Stimulated activated CD8-positive, alpha-beta memory T cell treated with anti-CD3 and anti-CD28 coated beads, Interleukin-7, amount 100 ng/mL, for 24 hours (primary cell): ENCODE measurements around the gene WHRN.

Experiments used
- DNase-seq: peaks from one replicate; pipeline ENCODE4 v3.0.0-alpha.2; 2020; ENCODE audit warnings: low read depth

Gene WHRN

DNA sequence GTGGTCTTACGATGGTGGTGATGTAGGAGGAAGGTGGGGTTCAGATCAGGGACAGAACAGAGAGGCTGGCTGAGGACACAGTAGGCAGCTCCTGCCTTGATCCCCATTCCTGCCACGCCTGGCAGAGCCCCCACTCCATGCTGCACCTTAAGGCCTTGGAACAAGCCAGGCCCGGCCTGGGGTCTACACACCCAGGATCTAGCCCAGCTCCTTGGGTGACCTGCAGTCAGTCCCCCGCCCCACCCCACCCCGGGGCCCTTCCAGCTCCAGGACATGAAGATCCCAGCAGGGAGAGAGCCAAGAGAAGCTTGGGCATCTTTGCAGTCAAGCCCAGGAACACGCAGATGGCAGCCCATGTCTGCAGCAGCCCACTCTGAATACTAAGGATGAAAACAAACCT is 34.7 kb downstream of the WHRN start:
- DNase-seq: no peak

DNA sequence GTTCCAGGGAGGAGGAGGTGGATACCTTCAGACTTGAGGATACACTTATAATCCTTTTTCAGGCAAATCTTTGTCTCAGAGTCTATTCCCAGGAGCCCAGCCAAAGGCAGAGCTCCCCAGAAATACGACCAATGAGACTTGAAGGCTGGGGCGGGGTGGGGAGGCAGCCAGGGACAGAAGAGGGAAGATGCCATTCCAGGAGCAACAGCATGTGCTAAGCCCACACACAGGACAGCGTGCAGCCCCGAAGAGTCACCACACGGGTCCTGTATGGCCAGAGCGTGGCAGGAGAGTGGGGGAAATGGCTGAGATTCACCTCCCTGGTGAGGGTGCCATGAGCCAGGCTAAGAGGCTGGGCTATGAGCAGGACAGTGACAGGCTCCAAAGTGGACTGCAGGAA is 35.2 kb downstream of the WHRN start:
- DNase-seq: no peak

DNA sequence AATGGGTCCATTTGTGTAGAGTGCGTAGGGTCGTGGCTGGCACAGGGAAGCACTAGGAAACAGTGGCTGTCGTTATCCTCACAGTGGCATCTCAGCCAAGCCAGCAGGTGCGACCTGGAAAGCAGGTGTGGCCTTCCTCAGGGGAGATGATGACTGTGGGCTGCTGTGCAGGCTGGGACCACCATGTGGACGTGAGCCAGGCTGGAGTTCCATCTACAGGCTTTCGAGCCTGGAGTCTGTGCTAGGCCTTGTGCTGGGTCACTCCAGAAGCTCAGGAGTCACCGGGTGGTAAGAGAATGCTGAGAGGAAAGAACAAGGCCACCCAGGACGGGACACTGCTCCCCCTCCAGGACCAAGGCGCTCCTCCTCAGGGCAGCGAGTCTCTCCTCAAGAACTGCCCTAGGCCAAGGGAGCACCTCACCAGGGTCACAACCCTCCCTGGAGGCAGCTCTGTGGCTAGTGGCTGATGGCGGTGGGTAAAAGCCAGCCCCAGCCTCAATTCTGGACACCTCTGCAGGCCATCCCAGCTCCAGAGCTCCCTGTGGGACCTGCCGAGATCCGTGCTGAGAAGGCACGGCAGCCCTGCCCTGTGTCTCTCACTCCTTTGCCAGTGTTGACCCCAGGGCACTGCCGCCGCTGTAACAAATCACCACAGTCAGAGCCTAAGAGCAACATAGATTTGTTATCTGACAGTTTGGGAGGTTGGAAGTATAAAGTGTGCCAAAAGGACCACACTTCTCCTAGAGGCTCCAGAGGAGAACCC is 36.0 kb downstream of the WHRN start:
- DNase-seq: no peak

DNA sequence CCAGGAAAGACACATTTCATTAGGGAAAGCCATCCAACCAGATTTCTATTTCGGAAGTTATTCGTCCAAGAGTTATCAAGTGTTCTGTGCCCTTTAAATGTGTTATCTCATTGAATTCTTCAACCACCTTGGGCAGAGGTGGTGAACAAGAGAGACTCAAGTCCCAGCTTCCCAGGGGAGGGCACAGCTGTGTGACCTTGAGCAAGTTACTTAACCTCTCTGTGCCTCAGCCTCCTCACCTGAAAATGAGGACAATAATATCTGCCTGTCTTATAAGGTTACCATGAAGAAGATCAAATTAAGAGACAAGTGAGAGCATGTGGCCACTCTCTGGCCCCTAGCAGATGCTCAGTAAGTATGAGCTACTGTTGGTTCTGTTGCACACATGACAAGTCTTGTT is 37.4 kb downstream of the WHRN start:
- DNase-seq: no peak

DNA sequence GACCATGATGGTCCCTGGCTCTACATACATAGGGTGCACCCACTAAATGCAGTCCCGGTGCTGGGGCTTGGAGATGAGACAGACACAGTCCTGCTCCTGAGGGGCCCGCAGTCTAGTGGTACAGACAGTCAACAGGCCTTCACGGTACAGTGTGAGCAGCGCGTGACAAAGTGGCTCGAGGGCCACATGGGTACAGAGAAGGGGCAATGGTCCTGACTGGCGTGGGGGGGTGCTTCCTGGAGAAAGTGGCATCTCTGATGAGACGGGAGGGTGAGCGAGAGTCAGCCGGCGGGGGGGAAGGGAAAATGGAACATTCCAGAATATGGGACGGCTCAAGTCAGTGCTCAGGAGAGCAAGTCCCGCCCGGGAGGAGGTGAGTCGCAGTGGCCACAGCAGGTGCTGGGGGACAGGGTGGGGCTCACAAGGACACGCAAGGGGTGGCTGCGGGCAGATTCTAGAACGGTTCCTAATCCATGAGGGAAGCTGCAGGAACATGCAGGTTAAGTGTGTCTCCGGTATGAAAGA is 38.0 kb downstream of the WHRN start:
- no peak for DNase-seq

DNA sequence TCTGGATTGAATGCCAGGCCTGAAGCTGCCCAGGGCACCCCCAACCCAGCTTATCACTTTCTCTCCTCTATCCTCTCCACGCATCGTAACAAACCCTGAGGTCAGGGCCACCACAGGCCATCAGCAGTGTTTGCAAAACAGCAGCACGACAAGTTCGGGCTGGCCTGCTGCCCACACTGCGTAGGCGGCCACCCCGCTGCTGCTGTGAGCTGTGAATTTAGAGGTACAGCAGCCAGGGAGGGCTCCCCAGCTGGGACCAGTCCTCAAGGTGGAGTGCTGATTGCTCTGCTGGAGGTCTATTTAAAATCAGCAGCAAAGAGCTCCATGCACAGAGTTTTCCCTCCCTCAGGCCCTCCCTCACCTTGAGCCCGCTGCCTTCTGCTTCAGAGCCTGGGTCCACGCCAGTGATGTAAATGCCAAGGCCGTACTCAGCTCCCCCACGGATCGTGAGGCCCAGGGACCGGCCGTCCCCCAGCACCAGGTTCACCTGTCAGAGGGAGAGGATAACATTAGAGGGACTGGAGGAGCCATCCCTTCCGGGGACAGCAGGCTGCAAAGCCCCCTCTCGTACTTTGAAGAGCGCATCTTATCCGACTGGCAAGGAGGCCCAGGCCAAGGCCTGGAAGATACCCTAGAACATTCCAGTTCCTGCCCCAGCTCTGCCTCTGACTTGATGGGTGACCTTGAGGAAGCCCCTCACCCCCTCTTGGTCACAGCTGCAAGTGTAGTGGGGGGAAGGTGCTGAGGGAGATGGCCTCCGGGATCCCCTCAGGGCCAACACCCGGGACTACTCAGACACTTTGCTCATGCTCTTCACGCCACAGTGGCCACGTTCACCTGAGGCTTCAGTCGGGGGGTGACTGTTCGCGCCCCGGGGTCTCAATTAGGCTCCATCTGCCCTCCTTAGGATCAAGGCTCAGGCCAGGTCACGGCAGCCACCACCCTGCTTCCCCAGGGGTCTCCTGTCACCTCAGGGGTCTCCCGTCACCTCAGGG is 39.1 kb downstream of the WHRN start:
- DNase-seq: no peak

DNA sequence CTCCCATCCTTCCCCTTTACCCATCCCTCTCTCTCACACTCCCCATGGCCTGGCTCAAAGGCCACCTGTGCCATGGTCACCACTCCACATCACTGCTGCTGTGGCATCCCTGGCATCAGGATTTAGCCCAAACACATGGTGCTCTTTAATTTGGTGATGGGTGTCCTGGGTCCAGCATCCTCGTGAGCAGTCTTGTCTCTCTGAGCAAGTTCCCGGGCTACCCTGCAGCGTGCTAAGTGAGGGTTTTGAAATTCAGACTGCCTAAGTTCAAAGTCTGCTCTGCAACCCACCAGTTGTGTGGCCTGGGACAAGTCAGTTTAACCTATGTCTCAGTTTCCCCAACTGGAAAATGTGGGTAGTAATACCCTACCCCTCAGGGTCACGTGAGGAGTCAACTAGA is 39.9 kb downstream of the WHRN start:
- DNase-seq: no peak

DNA sequence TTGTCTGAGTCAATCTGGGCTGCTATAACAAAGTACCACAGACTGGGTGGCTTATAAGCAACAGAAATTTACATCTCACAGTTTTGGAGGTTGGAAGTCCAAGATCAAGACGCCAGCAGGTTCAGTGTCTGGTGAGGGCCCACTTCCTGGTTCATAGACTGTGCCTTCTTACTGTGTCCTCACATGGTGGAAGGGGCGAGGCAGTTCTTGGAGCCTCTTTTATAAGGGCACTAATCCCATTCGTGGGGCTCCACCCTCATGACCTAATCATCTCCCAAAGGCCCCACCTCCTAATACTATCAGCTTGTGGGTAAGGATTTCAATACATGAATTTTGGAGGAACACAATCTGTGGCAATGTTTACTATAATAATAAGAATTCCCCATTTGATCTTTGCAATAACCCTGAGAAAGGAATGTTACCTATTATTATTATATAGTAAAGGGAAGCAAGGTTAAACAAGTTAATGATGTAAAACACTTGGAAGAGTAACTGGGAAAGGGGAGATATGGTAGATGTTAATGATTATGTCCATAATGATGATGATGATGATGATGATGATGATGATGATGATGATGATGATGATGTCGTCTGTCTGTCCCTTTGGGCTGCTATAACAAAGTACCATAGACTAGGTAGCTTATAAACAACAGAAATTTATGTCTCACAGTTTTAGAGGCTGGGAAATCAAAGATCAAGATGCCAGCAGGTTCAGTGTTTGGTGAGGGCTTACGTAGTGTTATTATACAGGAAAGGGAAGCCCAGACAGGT is 40.8 kb downstream of the WHRN start:
- DNase-seq: no peak

DNA sequence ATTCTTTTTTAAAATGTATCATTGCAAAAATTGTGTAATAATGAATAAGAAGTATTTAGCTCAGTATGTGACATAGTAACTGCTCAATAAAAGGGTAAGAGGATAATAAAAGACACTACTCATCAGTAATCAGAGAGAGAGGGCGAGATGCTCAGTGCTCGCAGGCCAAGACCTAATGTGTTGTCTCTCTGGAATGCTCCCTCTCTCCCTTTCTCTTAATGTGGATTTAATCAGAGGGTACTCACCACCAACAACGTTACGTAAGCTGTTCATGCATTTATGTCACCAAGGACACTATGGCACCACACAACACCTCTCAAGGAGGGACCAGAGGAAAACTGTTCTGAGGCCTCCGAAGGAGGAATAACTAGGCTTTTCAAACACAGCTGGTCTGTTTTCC is 42.5 kb downstream of the WHRN start:
- no peak for DNase-seq

DNA sequence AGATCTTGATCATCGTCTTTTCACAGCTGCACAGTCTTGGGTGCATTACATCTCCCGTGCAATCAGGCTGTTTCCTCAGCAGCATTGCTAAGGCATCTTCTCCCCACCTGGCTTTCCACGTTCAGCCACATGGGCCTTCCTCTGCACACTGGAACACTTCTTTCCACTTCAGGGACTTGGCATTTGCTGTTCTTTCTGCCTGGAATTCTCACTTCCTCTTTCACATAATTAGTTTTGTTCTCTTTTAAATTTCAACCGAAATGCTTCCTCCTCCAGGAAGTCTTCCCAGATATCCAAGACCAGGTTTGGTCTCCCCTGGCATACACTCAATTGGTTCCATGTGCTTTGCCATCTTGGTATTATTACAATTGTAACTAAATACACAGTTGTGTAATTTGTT is 43.8 kb downstream of the WHRN start:
- DNase-seq: no peak

DNA sequence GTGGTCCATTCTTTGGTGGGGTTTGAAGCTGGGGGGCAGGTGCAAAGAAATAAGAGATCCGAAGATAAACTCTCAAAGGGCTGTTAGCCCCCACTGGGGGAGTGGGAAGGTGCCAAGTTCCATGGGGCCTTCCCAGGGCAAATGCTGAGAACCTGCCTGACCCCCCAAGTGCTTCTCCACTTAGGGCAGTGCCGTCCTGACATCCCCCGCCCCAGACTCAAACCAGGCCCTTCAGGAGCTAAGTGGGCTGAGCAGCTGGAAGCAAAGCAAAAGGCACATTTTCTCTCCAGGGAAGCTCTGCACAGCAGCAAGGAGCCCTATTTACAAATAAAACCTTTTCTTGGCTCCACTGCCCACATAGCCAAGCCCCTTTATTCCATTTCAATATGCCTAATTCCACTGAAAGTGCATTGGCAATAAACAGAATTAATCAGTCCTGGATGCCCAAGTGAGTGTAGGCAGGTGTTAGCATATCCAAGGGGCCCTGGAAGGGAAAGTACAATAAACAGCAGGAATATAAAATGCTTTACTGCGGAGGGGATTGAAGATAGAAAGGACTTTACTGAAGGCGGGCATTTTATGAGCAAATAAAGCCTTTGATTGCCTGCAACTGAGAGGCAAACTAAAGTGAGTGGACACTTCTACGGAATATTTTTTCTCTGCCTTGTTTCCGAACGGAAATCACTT is 44.6 kb downstream of the WHRN start:
- no peak for DNase-seq

DNA sequence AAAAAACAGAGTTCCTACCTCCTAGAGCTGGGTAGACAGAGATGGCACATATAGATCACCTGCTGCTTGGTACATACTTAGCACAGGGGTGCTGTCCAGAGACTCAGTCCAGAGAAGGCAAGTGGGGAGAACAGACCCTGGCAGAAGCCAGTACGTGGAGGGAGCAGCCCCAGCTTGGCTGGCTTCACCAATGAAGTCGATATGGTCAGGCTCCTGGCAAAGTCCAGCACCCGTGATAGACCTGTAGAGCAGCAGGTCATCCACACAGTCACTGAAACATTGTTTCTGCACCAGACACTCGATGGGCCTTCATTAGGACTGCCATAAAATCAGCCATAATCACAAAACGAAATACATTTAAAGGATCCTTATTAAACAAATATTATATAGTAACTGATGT is 45.8 kb downstream of the WHRN start:
- DNase-seq: no peak

DNA sequence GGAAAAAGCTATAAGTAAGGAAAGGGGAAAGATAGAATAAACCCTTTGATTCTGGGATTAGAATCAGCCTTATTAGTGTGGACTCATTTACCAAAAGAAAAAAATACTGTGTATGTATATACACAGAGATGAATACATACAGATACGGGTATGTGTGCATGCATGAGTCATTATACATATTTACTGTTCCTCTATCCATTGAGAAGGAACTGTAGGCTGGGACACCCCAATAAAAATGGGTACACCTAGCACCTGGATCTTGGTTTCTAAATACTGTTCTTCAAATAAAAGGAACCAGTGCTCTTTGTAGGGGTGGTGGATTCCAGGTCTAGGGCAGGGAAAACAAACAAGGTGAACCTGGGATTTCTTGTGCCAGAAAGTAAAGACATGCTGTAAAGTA is 48.3 kb downstream of the WHRN start:
- DNase-seq: no peak

DNA sequence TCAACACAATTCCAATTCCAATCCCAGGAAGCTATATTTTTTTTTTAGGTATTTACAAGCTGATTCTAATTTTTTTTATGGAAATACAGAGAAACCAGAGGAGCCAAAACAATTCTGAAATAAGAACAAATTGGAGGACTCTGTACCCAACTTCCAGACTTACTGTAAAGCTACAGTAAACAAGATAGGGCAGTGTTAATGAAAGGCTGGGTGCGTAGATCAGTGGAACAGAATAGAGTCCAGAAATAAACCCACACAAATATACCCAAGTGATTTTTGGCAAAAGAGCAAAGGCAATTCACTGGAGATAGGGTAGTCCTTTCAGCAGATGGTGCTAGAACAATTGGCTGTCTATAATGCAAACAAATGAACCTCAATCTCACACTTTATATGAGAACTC is 50.6 kb downstream of the WHRN start:
- DNase-seq: no peak

DNA sequence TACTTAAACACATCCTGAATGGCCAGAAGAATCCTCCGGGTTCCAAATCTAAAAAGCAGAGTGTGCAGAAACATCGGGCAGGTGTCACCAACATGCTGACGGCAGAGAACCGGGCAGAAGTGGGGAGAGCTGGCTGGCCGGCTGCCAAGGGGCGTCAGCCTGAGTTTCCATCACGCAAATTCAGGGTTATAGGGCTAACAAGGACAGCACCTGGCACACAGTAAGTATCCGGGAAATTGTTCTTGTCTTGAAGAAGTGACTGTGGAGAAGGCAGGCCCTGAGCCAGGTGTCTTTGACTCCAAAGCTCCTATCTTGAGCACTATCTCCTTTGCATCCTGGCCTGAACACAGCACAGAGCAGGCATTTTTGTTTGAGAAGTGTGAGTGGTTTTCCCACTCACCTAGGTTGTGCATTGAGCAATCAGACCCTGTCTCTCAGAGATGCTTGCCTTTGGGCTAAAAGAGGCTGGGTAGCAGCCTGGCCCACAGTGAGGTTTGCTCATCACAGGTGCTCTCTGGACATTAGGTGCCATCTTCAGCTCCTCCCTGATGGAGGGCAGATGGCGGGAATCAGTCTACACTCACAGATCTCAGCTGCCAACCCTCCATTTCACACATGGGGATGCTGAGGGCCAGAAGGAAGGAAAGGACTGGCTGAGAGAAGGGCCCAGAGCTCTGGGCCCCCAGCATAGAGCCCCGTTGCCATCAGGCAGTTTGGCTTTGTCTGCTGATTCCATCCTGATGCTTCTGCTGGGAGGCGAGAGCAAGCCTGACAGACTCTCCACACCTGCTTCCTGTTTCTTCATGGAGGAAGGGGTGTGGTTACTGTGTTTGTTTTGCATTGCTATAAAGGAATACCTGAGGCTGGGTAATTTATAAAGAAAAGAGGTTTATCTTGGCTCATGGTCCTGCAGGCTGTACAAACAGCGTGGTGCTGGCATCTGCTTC is 52.8 kb downstream of the WHRN start:
- no peak for DNase-seq

DNA sequence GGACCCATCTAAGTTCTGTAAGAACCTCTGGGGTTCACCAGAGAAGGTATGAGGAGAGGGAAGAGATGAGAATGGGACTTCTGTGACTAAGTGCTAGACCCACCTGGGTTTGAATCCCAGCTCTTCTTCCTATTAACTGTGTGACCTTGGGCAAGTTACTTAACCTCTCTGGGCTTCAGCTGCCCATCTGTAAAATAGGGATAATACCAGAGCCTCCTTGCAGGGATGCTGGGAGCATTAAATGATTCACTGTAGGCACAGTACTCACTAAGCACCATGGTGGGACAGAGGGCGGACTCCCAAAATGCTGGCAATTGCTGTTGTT is 53.6 kb downstream of the WHRN start:
- DNase-seq: no peak

DNA sequence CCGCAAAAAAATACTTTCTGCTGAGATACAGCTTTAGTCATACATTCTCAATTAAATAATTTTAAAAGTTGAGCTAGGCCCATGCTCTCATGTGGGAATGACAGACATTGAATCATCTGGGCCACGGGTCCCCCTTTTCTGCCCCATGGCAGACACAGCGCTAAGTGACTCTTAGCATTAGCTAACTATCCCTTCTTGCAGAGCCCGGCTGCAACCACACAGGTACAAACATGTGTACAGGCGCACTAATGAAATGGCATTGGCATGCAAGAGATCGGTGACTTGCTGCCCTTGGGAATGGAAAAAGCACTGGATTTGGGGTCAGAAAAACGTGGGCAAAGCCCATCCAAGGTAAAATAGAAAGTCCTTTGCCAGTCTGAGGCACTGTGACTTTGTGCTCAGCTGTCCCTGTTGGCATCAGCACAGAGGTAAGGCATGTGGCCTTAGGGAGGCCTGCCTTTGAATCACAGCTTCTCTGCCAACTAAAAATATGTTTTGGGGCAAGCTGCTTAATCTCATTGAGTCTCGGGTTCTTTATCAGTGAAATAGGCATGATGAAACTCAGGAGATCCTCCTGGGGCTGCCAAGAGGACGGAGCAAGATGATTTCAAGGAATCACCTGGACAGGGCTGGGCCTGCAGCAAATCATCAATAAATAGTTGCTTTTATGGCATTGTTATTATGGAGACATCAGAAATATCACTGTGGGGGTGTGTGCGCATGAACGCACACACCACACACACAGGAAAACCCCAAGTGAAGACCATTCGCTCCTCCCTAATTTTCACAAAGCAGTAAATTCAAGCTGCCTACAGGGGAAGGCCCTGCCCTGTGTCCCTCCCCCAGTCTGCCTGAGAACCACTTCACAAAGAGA is 54.2 kb downstream of the WHRN start:
- DNase-seq: no peak

DNA sequence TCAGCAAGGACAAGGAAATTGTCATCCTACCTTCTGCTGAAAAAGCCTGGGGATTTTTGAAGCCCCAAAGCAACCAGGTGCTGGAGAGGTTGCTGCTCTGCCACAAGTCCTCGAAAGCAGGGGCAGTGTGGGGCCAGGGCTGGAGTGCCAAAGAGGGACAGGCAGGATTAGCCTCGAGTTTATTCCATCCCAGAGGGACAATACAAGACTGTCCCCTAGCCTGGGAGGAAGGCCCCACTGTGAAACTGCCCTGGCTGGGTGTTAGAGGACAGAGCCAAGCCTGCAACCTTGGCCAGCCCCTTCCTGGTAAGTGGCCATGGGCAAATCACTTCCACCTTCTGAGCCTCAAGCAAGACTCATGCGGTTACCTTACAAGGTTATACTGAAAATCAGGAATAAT is 55.1 kb downstream of the WHRN start:
- DNase-seq: no peak

DNA sequence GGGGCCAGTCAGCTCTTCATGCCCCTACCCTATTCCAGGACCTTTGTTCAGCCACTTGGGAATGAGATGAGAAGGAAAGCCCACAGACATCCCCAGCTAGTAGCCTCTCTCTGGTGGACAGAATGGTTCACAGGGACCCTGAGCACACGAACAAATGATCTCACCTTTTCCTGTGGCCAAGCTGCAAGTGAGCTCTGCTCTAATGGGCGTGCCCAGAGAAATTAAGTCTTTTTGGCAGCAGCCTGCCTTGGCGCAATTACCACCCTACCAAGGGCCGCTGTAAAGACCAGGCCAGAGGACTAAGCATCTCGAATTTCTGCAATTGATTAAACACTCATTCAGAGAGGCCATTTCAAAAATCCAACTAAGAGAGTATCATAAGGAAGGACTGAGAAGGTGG is 56.0 kb downstream of the WHRN start:
- DNase-seq: no peak

DNA sequence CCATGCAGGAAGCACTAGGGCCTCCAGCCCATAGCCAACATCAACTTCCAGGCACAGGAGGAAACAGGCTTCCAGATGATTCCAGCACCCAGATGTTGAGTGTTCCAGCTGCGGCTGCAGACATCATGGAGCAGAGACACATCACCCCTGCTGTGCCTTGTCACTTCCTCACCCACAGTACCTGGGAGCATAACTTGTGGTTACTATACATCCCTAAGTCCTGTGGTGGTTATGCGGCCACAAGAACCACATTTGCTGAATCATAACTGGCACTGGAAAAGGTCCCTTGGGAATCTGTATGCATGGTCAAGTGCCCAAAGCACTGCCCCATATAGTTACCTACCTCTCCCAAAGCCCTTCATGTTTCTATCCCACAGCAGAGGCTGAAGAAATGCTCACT is 56.6 kb downstream of the WHRN start:
- DNase-seq: no peak
